IMR-90 (cell line): ENCODE measurements around the gene CDK10. TPM values are rescaled to one million over a fixed set of nuclear protein-coding genes. Genes with fewer than 3 reads are reported as not detected.

Experiments used
- ATAC-seq: fragments of 200-7000 bp; cut with Tn5 transposase; 2 replicates; pipeline ENCODE4 v1.9.1; 2020; ENCODE audit warnings: low read depth, mild to moderate bottlenecking, moderate library complexity
- BruUV-seq: library from RNA; stranded (reverse); fragments of 400-500 nt; replicated peaks from 2 replicates; lab custom pipeline; 2021; lab: Mats Ljungman, UMichigan
- CTCF ChIA-PET: fragments of 300-600 bp; formaldehyde crosslinking; extraction: SDS; loops from one replicate; lab custom pipeline; 2021; ENCODE audit warnings: antibody characterized with exemption; lab: Yijun Ruan, JAX
- POLR2A ChIA-PET: fragments of 300-600 bp; sonication (Branson Sonifier 250); formaldehyde crosslinking; loops from one replicate; lab custom pipeline; 2022; ENCODE audit warnings: antibody characterized with exemption; ENCODE audit not compliant: unreplicated experiment; lab: Charles Lee
- DNase-seq: peaks from one replicate; pipeline ENCODE4 v3.0.0; 2013
- H2AFZ ChIP-seq: replicated peaks from 2 replicates; pipeline ENCODE3; 2013; ENCODE audit warnings: low read length, mild to moderate bottlenecking; ENCODE audit not compliant: poor library complexity
- H2AK5ac ChIP-seq: 2 replicates; pipeline ENCODE4 v1.6.1; 2013; ENCODE audit warnings: low read depth, low read length, inconsistent platforms
- H2AK9ac ChIP-seq: replicated peaks from 2 replicates; pipeline ENCODE3; 2013; ENCODE audit warnings: mild to moderate bottlenecking, low read depth, low read length, moderate library complexity; ENCODE audit not compliant: poor library complexity
- H2BK120ac ChIP-seq: 2 replicates; pipeline ENCODE4 v1.6.1; 2013; ENCODE audit warnings: low read depth, low read length, inconsistent platforms
- H2BK15ac ChIP-seq: 3 replicates; pipeline ENCODE4 v1.6.1; 2013; ENCODE audit warnings: low read depth, low read length, inconsistent platforms
- H2BK20ac ChIP-seq: 2 replicates; pipeline ENCODE4 v1.6.1; 2013; ENCODE audit warnings: low read depth, mild to moderate bottlenecking, inconsistent platforms, low read length, moderate library complexity
- H2BK5ac ChIP-seq: 2 replicates; pipeline ENCODE4 v1.6.1; 2013; ENCODE audit warnings: mild to moderate bottlenecking, low read depth, low read length, inconsistent platforms; ENCODE audit not compliant: poor library complexity, severe bottlenecking
- H3K14ac ChIP-seq: replicated peaks from 2 replicates; pipeline ENCODE4 v1.6.1; 2013; ENCODE audit warnings: low read depth, low read length, inconsistent platforms
- H3K18ac ChIP-seq: 2 replicates; pipeline ENCODE4 v1.6.1; 2013; ENCODE audit warnings: low read depth, low read length, control low read depth
- H3K23ac ChIP-seq: 2 replicates; pipeline ENCODE4 v1.6.1; 2013; ENCODE audit warnings: low read depth, low read length, inconsistent platforms
- H3K27ac ChIP-seq: 2 replicates; pipeline ENCODE4 v1.5.1; 2013; ENCODE audit warnings: mild to moderate bottlenecking, control low read depth, low read length; ENCODE audit not compliant: insufficient read depth
- H3K27me3 ChIP-seq: 2 replicates; pipeline ENCODE4 v1.6.1; 2013; ENCODE audit warnings: low read length; ENCODE audit not compliant: control insufficient read depth, insufficient read depth
- H3K36me3 ChIP-seq: 2 replicates; pipeline ENCODE4 v1.6.1; 2013; ENCODE audit warnings: low read length, mixed read lengths; ENCODE audit not compliant: control insufficient read depth, insufficient read depth
- H3K4ac ChIP-seq: 2 replicates; pipeline ENCODE4 v1.6.1; 2013; ENCODE audit warnings: low read depth, low read length, inconsistent platforms
- H3K4me1 ChIP-seq: 2 replicates; pipeline ENCODE4 v1.6.1; 2013; ENCODE audit warnings: low read length, mixed read lengths; ENCODE audit not compliant: control insufficient read depth, insufficient read depth
- H3K4me2 ChIP-seq: 2 replicates; pipeline ENCODE4 v1.6.1; 2013; ENCODE audit warnings: low read depth, mild to moderate bottlenecking, control low read depth, low read length, moderate library complexity
- H3K4me3 ChIP-seq: 2 replicates; pipeline ENCODE4 v1.5.1; 2013; ENCODE audit warnings: low read depth, mild to moderate bottlenecking, control low read depth, low read length, moderate library complexity; ENCODE audit not compliant: insufficient read depth
- H3K56ac ChIP-seq: 2 replicates; pipeline ENCODE4 v1.6.1; 2013; ENCODE audit warnings: low read length, inconsistent platforms; ENCODE audit not compliant: insufficient read depth; ENCODE audit errors: extremely low read depth
- H3K79me1 ChIP-seq, 2 experiments: 2 replicates each; pipeline ENCODE4 v1.6.1; 2013; ENCODE audit warnings: low read length in 2 of 2, inconsistent platforms in 1 of 2, low read depth in 1 of 2
- H3K9ac ChIP-seq: 2 replicates; pipeline ENCODE4 v1.6.1; 2013; ENCODE audit warnings: low read depth, low read length, control low read depth
- H3K9me1 ChIP-seq: 2 replicates; pipeline ENCODE4 v1.6.1; 2013; ENCODE audit warnings: low read length, inconsistent platforms; ENCODE audit not compliant: insufficient read depth
- H3K9me3 ChIP-seq: 2 replicates; pipeline ENCODE4 v1.6.1; 2013; ENCODE audit warnings: low read length; ENCODE audit not compliant: control insufficient read depth, insufficient read depth
- H4K20me1 ChIP-seq: 2 replicates; pipeline ENCODE4 v1.6.1; 2013; ENCODE audit warnings: low read length, inconsistent platforms; ENCODE audit not compliant: insufficient read depth
- H4K5ac ChIP-seq: 2 replicates; pipeline ENCODE4 v1.6.1; 2013; ENCODE audit warnings: mild to moderate bottlenecking, low read depth, low read length, control low read depth
- H4K8ac ChIP-seq, 2 experiments: 2 replicates each; pipeline ENCODE4 v1.6.1; 2013; ENCODE audit warnings: low read depth in 2 of 2, low read length in 2 of 2, control low read depth in 1 of 2, inconsistent platforms in 1 of 2
- H4K91ac ChIP-seq: 2 replicates; pipeline ENCODE4 v1.6.1; 2013; ENCODE audit warnings: low read depth, low read length, inconsistent platforms; ENCODE audit not compliant: insufficient read depth
- CEBPB ChIP-seq: IDR thresholded peaks from 2 replicates; pipeline ENCODE4 v1.6.1; 2012; ENCODE audit warnings: low read depth, low read length, improper control_type of control experiment
- CHD1 ChIP-seq: IDR thresholded peaks from 2 replicates; pipeline ENCODE4 v1.6.1; 2012; ENCODE audit warnings: low read depth, low read length, improper control_type of control experiment
- ELK1 ChIP-seq: fragments of 150-350 bp; IDR thresholded peaks from 2 replicates; pipeline ENCODE4 v1.6.1; 2016; ENCODE audit warnings: low read depth, mild to moderate bottlenecking, low read length, moderate library complexity, borderline replicate concordance
- FOS ChIP-seq: fragments of 150-350 bp; IDR thresholded peaks from 2 replicates; pipeline ENCODE4 v1.6.1; 2016; ENCODE audit warnings: low read depth, low read length
- NFE2L2 ChIP-seq: fragments of 150-350 bp; IDR thresholded peaks from 2 replicates; pipeline ENCODE4 v1.6.1; 2016; ENCODE audit warnings: low read depth, mild to moderate bottlenecking, low read length
- POLR2A ChIP-seq: IDR thresholded peaks from 2 replicates; pipeline ENCODE4 v1.6.1; 2012; ENCODE audit warnings: mild to moderate bottlenecking, low read depth, low read length
- RCOR1 ChIP-seq: IDR thresholded peaks from 2 replicates; pipeline ENCODE4 v1.6.1; 2012; ENCODE audit warnings: mild to moderate bottlenecking, low read length, improper control_type of control experiment; ENCODE audit not compliant: insufficient replicate concordance
- RFX5 ChIP-seq: IDR thresholded peaks from 2 replicates; pipeline ENCODE4 v1.8.0; 2012; ENCODE audit warnings: low read depth, mild to moderate bottlenecking, low read length, moderate library complexity
- WGBS, 2 experiments: methylation state at CpG; one replicate each; pipeline versions ENCODE4 v1.1.5 to v1.1.7; 2013; ENCODE audit warnings: missing lambda C conversion rate in 2 of 2; ENCODE audit not compliant: insufficient read length in 1 of 2; ENCODE audit errors: extremely low coverage in 2 of 2; 5-methylcytosine and 5-hydroxymethylcytosine counted together
- dilution Hi-C: fragments of 300-500 bp; cut with HindIII; formaldehyde crosslinking; loops from one replicate; pipeline ENCODE4 v1.14.3; 2018; ENCODE audit warnings: low sequenced_read_pairs; ENCODE audit not compliant: unreplicated experiment
- in situ Hi-C: fragments of 300-500 bp; cut with MboI; formaldehyde crosslinking; loops from 3 replicates; pipeline ENCODE4 v1.14.3; 2019; ENCODE audit warnings: low sequenced_read_pairs, inconsistent platforms, mixed read lengths
- intact Hi-C: fragments of 100-400 bp; cut with micrococcal nuclease; formaldehyde crosslinking; loops from 2 replicates; pipeline ENCODE4 v1.10.0; 2022
- polyA plus RNA-seq, 3 experiments: library from polyadenylated mRNA; depleted of rRNA; stranded (reverse); fragments of >200 nt; gene quantifications; 2 replicates each; pipeline ENCODE4 v1.2.3, GENCODE V29; 2012; ENCODE audit warnings: low replicate concordance in 1 of 3
- total RNA-seq: library from RNA; depleted of rRNA; stranded (reverse); fragments of >200 nt; gene quantifications from 2 replicates; pipeline ENCODE4 v1.2.3, GENCODE V29; 2012
- TF ChIP-seq, protein P1 (sequence below): fragments of 150-350 bp; IDR thresholded peaks from 2 replicates; pipeline ENCODE4 v1.6.1; 2017; ENCODE audit warnings: mild to moderate bottlenecking, antibody characterized with exemption, low read length, low read depth

CDK10 gene
- total and polyA plus RNA-seq, 2 of the 4 experiments (the other 2 are of a cell fraction): 19.5 to 61.8 TPM

DNA sequence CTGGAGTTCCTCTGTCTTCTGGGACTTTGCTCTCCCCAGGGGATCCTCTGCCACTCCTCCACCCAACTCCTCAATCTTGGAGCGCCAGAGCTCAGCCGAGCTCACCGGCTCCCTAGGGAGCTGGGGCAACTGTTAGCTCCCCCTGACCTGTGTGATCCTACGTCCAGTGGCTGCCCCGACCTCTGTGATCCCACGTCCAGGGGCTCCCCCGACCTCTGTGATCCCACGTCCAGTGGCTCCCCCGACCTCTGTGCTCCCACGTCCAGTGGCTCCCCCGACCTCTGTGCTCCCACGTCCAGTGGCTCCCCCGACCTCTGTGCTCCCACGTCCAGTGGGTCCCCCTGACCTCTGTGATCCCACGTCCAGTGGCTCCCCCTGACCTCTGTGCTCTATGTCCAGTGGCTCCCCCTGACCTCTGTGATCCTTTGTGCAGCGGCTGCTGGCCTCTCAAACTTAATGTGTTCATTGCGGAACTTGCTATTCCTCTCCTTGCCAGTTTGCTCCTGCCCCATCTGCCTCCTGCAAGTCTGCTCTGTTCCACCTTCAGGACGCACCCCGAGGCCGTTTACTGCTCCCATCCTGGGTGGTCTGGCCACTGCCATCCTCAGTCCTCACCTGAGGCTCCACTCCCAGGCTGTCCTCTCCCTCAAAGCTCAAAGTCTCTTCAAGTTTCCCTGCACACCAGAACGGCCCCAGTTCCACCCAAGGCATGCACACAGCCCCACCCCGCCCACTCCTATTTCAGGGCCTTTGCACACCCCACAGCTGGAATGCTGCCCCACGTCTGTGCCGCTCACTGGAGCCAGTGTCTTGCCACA lies 31.4 kb downstream of the CDK10 start (continued):
- TF ChIP-seq ELK1: no peak

- H3K27ac ChIP-seq: peak overlapping the region; percentile 94
- peak overlapping the region; percentile 94 for H3K4me3 ChIP-seq
- H3K14ac ChIP-seq: peak overlapping the region; percentile 12; the same call in 1 of the 2 replicates
- no peaks in the 10 kb centered on the region for H3K27me3 ChIP-seq
- peak overlapping the region; percentile 26; the same call in 1 of the 2 replicates for H3K18ac ChIP-seq
- TF ChIP-seq RFX5 (no peak), POLR2A (no peak), NFE2L2 (no peak), RCOR1 (no peak), FOS (no peak), CEBPB (no peak), CHD1 (no peak)
- TF ChIP-seq, protein P1, sequence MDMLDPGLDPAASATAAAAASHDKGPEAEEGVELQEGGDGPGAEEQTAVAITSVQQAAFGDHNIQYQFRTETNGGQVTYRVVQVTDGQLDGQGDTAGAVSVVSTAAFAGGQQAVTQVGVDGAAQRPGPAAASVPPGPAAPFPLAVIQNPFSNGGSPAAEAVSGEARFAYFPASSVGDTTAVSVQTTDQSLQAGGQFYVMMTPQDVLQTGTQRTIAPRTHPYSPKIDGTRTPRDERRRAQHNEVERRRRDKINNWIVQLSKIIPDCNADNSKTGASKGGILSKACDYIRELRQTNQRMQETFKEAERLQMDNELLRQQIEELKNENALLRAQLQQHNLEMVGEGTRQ: no peak
- ChIA-PET POLR2A (no interaction called here), CTCF (no interaction called here)
- dilution Hi-C loops: no loop called here
- peak overlapping the region; percentile 49 to 98; a peak in 3 of 4 replicates for H4K8ac ChIP-seq
- in situ Hi-C loops: no loop called here
- peak; percentile 12 for ATAC-seq
- no peak overlapping the region for H2BK15ac ChIP-seq
- H3K4ac ChIP-seq: peak overlapping the region; percentile 93
- H3K9ac ChIP-seq: peak overlapping the region; percentile 87
- WGBS, 2 experiments: 0% methylated on average over 20 of the region's 29 CpGs; no CpG with 5 or more reads in 1 of the 2 experiments
- 0 out of 2 replicates have a peak, but pooled peaks cover 3% of the 10 kb centered on the region for H3K9me1 ChIP-seq
- H4K20me1 ChIP-seq: peaks cover 33% of the 10 kb centered on the region
- H3K79me1 ChIP-seq: peaks cover 35 to 63% of the 10 kb centered on the region in 2 experiments
- intact Hi-C loops: loop anchor here (5.0 to 10.0 kb wide), 2 partner anchors 94 to 142 kb away; partner anchors contain the start of gene FANCA
- H4K5ac ChIP-seq: peak overlapping the region; percentile 52
- H3K9me3 ChIP-seq: no peaks in the 10 kb centered on the region
- no peak overlapping the region for H2BK20ac ChIP-seq
- peak overlapping the region; percentile 94 for H2BK5ac ChIP-seq
- peaks cover 27% of the 10 kb centered on the region for H3K36me3 ChIP-seq
- H3K56ac ChIP-seq: peak overlapping the region; percentile 47
- H2BK120ac ChIP-seq: peak overlapping the region; percentile 55; the same call in 1 of the 2 replicates
- peak overlapping the region; percentile 97 for H3K4me2 ChIP-seq
- H3K23ac ChIP-seq: peak overlapping the region; percentile 14; the same call in 1 of the 2 replicates
- no peak overlapping the region for H2AK5ac ChIP-seq
- DNase-seq: no peak
- peak overlapping the region; percentile 78 for H4K91ac ChIP-seq
- peak overlapping the region; percentile 99 for H2AFZ ChIP-seq
- peak overlapping the region; percentile 98 for H2AK9ac ChIP-seq
- peaks cover 17% of the 10 kb centered on the region for H3K4me1 ChIP-seq
- BruUV-seq: no TSS peak
Observed at GRCh38 chr16:89720551-89720812, 34.0 kb downstream of the CDK10 start.
